OCI-LY1 (cell line): ENCODE data around the gene AKT3.

Experiments used
- H2AFZ ChIP-seq: fragments of 200-600 bp; sonication (generic), shearing (Covaris generic); 2 replicates; pipeline ENCODE4 v1.6.0; 2014; ENCODE audit warnings: antibody characterized with exemption, mild to moderate bottlenecking, low read length
- H3F3A ChIP-seq: fragments of 200-600 bp; sonication (generic), shearing (Covaris generic); 2 replicates; pipeline ENCODE4 v1.6.0; 2014; ENCODE audit warnings: mild to moderate bottlenecking, antibody characterized with exemption, low read length, moderate library complexity; ENCODE audit not compliant: insufficient read depth
- H3K27ac ChIP-seq: fragments of 200-600 bp; sonication (generic); 2 replicates; pipeline ENCODE4 v1.5.1; 2014; ENCODE audit warnings: low read length, mixed run types, mild to moderate bottlenecking, low read depth; ENCODE audit not compliant: poor library complexity, severe bottlenecking
- H3K27me3 ChIP-seq: fragments of 200-600 bp; sonication (generic); 2 replicates; pipeline ENCODE4 v1.6.0; 2014; ENCODE audit warnings: antibody characterized with exemption, mild to moderate bottlenecking, low read length, moderate library complexity; ENCODE audit not compliant: insufficient read depth
- H3K36me3 ChIP-seq: fragments of 200-600 bp; sonication (generic); 2 replicates; pipeline ENCODE4 v1.6.1; 2014; ENCODE audit warnings: mild to moderate bottlenecking, antibody characterized with exemption, low read length, moderate library complexity, mixed read lengths; ENCODE audit not compliant: insufficient read depth
- H3K4me1 ChIP-seq: fragments of 200-600 bp; sonication (generic); 2 replicates; pipeline ENCODE4 v1.5.1; 2014; ENCODE audit warnings: mild to moderate bottlenecking, low read length, moderate library complexity; ENCODE audit not compliant: insufficient read depth, severe bottlenecking
- H3K4me2 ChIP-seq: fragments of 200-600 bp; sonication (generic), shearing (Covaris generic); 2 replicates; pipeline ENCODE4 v1.6.1; 2014; ENCODE audit warnings: low read length
- H3K4me3 ChIP-seq: fragments of 200-600 bp; sonication (generic); 2 replicates; pipeline ENCODE4 v1.5.1; 2014; ENCODE audit warnings: low read length, low read depth, mild to moderate bottlenecking, mixed read lengths; ENCODE audit not compliant: poor library complexity, severe bottlenecking
- H3K79me2 ChIP-seq: fragments of 200-600 bp; shearing (Covaris generic); 2 replicates; pipeline ENCODE4 v1.6.1; 2016; ENCODE audit warnings: mixed run types, low read length, mixed read lengths; ENCODE audit not compliant: insufficient read depth
- H3K9ac ChIP-seq: fragments of 200-600 bp; sonication (generic), shearing (Covaris generic); 2 replicates; pipeline ENCODE4 v1.6.1; 2014; ENCODE audit warnings: mild to moderate bottlenecking, low read length, mixed read lengths
- H3K9me2 ChIP-seq: fragments of 200-600 bp; sonication (generic), shearing (Covaris generic); 2 replicates; pipeline ENCODE4 v1.6.1; 2014; ENCODE audit warnings: low read depth, mild to moderate bottlenecking, low read length, mixed read lengths
- H3K9me3 ChIP-seq: fragments of 200-600 bp; shearing (Covaris generic); 2 replicates; pipeline ENCODE4 v1.6.1; 2014; ENCODE audit warnings: low read length, mixed read lengths
- H4K20me1 ChIP-seq: fragments of 200-600 bp; sonication (generic), shearing (Covaris generic); 2 replicates; pipeline ENCODE4 v1.6.0; 2016; ENCODE audit warnings: mild to moderate bottlenecking, low read length; ENCODE audit not compliant: insufficient read depth
- EZH2 ChIP-seq: fragments of 200-600 bp; sonication (generic), shearing (Covaris generic); IDR thresholded peaks from 2 replicates; pipeline ENCODE4 v1.8.0; 2017; ENCODE audit warnings: borderline replicate concordance, mixed run types, mild to moderate bottlenecking, antibody characterized with exemption, low read length, moderate library complexity, mixed read lengths
- TF ChIP-seq, protein P1 (sequence below): fragments of 200-600 bp; sonication (generic), shearing (Covaris generic); IDR thresholded peaks from 2 replicates; pipeline ENCODE4 v1.5.1; 2017; ENCODE audit warnings: mild to moderate bottlenecking, antibody characterized with exemption, low read length, moderate library complexity, mixed read lengths

The AKT3 gene

DNA sequence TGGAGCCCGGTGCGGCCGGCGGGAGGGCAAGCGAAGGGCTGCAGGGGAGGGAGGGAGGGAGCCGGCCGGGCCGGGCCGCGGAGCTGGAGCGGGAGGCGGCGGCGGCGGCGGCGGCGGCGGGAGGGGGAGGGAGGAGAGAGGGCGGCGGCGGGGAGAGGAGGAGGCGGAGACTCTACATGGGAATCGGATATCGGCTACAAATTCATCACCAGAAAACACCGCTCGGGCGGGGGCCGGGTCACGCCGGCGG is at the start of gene AKT3:
AKT3 (minus strand) TSS at position 42 of the 250 bp plus-strand sequence. CDS start 7,073 bp downstream, outside the sequence.
- TF ChIP-seq, protein P1, sequence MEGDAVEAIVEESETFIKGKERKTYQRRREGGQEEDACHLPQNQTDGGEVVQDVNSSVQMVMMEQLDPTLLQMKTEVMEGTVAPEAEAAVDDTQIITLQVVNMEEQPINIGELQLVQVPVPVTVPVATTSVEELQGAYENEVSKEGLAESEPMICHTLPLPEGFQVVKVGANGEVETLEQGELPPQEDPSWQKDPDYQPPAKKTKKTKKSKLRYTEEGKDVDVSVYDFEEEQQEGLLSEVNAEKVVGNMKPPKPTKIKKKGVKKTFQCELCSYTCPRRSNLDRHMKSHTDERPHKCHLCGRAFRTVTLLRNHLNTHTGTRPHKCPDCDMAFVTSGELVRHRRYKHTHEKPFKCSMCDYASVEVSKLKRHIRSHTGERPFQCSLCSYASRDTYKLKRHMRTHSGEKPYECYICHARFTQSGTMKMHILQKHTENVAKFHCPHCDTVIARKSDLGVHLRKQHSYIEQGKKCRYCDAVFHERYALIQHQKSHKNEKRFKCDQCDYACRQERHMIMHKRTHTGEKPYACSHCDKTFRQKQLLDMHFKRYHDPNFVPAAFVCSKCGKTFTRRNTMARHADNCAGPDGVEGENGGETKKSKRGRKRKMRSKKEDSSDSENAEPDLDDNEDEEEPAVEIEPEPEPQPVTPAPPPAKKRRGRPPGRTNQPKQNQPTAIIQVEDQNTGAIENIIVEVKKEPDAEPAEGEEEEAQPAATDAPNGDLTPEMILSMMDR = no peak
- TF ChIP-seq EZH2 = no peak
- Histone ChIP-seq H3K27ac (no peak within 1 kb of the TSS), H3K4me1 (peaks cover 16% of the 10 kb centered on the region), H3K9me3 (no peaks in the 10 kb centered on the region), H3K36me3 (no peaks in the 10 kb centered on the region), H4K20me1 (no peaks in the 10 kb centered on the region), H3K4me2 (peak within 1 kb of the TSS; percentile 74), H2AFZ (no peak within 1 kb of the TSS), H3F3A (no peaks in the 10 kb centered on the region), H3K27me3 (no peaks in the 10 kb centered on the region), H3K79me2 (no peaks in the 10 kb centered on the region), H3K9ac (peak within 1 kb of the TSS; percentile 39; the same call in 1 of the 2 replicates), H3K9me2 (no peaks in the 10 kb centered on the region), H3K4me3 (peak within 1 kb of the TSS; percentile 66)

DNA sequence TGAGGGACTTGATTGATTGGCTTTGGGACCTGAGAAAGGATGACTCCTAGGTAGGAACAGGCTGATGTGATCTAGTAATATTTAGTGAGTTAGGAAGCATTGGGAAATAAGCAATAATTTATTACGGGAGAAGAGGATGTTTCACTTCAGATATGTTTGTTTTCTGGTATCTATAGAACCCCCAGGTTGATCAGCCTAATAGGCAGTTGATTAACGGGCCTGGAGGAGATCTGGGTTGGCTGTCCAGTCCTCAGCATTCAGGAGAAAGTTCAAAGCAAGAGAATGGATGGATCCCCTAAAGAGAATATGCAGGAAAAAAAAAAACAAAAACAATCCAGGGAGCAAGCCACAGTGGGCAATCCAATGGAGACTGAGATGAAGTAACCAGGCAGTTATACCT is 48.2 kb upstream of the AKT3 start:
- Histone ChIP-seq H4K20me1 (no peaks in the 10 kb centered on the region), H3K9ac (no peak overlapping the region), H2AFZ (no peak overlapping the region), H3K27ac (no peak overlapping the region), H3K36me3 (no peaks in the 10 kb centered on the region), H3F3A (no peaks in the 10 kb centered on the region), H3K4me1 (no peaks in the 10 kb centered on the region), H3K79me2 (no peaks in the 10 kb centered on the region), H3K9me2 (no peaks in the 10 kb centered on the region), H3K9me3 (no peaks in the 10 kb centered on the region), H3K27me3 (no peaks in the 10 kb centered on the region), H3K4me2 (no peak overlapping the region), H3K4me3 (no peak overlapping the region)
- TF ChIP-seq, protein P1 = no peak
- TF ChIP-seq EZH2 = no peak

DNA sequence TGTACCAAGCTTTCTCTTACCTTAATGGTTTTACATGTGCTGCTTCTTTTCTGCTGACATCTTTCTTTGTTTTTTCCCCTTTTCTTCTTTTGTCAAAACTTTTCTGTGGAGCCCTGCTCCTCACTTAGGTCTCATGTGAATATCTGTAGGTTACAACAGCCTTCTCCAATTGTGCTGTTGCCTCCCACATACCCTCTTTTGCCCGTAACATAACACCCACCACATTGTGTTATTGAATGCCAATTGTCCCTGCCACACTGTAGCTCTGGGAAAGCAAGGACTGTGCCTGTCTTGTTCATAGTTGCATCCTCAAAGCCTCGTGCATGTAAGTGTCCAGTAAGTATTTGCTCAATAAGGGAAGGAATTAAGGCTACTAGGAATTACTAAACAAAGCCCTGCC is 46.3 kb upstream of the AKT3 start:
- Histone ChIP-seq H2AFZ (no peak overlapping the region), H3K27me3 (no peaks in the 10 kb centered on the region), H3K9me2 (no peaks in the 10 kb centered on the region), H3K36me3 (no peaks in the 10 kb centered on the region), H4K20me1 (no peaks in the 10 kb centered on the region), H3K9ac (no peak overlapping the region), H3K4me3 (no peak overlapping the region), H3K79me2 (no peaks in the 10 kb centered on the region), H3K27ac (no peak overlapping the region), H3K4me2 (no peak overlapping the region), H3F3A (no peaks in the 10 kb centered on the region), H3K4me1 (no peaks in the 10 kb centered on the region), H3K9me3 (no peaks in the 10 kb centered on the region)
- no peak for TF ChIP-seq EZH2
- TF ChIP-seq, protein P1 = no peak
